ENCODE results near the gene CCDC92. TPM values are rescaled to one million over a fixed set of nuclear protein-coding genes. Genes with fewer than 3 reads are reported as not detected.

CCDC92 gene
- total RNA-seq, 1 experiment from 2014 or later, result 32.3 TPM

DNA sequence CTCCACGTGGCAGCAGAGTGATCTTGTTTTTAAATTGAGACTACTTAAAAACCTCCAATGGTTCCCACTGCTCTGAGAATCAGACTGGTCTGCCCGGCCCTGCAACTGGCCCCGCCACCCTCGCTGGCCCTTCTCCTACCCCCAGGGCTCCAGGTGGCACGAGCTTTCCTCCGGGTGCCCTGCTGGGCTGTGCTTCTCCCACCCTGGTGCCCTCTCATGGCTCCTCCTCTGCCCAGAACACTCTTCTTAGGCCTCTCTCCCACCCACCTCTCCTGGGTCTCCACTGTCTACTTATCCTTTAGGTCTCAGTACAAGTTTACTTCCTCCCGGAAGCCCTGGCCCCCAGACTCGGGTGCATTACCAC is 26.5 kb downstream of the CCDC92 start:
- ChIA-PET POLR2A (no interaction called here), CTCF (interaction anchor here (1.2 kb wide), 1 partner anchor 40 kb away, joined by 3 read pairs; no protein-coding TSS in a partner anchor)
- Mint-ChIP-seq H3K27ac (ENCODE audit: low read depth, unreplicated experiment) (no peak overlapping the region), H3K4me3 (ENCODE audit: unreplicated experiment) (no peak overlapping the region), H3K9me3 (ENCODE audit: unreplicated experiment) (no peaks in the 10 kb centered on the region), H3K36me3 (ENCODE audit: insufficient read depth, unreplicated experiment) (no peaks in the 10 kb centered on the region), H3K4me1 (ENCODE audit: insufficient read depth, unreplicated experiment) (peaks cover 6% of the 10 kb centered on the region), H3K27me3 (ENCODE audit: insufficient read depth, unreplicated experiment) (no peaks in the 10 kb centered on the region)
- no TSS peak for BruUV-seq (replicated peaks)
- no peak for DNase-seq (ENCODE audit: unreplicated experiment)
- TF ChIP-seq, protein P1, sequence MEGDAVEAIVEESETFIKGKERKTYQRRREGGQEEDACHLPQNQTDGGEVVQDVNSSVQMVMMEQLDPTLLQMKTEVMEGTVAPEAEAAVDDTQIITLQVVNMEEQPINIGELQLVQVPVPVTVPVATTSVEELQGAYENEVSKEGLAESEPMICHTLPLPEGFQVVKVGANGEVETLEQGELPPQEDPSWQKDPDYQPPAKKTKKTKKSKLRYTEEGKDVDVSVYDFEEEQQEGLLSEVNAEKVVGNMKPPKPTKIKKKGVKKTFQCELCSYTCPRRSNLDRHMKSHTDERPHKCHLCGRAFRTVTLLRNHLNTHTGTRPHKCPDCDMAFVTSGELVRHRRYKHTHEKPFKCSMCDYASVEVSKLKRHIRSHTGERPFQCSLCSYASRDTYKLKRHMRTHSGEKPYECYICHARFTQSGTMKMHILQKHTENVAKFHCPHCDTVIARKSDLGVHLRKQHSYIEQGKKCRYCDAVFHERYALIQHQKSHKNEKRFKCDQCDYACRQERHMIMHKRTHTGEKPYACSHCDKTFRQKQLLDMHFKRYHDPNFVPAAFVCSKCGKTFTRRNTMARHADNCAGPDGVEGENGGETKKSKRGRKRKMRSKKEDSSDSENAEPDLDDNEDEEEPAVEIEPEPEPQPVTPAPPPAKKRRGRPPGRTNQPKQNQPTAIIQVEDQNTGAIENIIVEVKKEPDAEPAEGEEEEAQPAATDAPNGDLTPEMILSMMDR (IDR thresholded peaks at IDR 0.05; ENCODE audit: unreplicated experiment), result no peak
- intact Hi-C loops (cut with micrococcal nuclease), result no loop called here

DNA sequence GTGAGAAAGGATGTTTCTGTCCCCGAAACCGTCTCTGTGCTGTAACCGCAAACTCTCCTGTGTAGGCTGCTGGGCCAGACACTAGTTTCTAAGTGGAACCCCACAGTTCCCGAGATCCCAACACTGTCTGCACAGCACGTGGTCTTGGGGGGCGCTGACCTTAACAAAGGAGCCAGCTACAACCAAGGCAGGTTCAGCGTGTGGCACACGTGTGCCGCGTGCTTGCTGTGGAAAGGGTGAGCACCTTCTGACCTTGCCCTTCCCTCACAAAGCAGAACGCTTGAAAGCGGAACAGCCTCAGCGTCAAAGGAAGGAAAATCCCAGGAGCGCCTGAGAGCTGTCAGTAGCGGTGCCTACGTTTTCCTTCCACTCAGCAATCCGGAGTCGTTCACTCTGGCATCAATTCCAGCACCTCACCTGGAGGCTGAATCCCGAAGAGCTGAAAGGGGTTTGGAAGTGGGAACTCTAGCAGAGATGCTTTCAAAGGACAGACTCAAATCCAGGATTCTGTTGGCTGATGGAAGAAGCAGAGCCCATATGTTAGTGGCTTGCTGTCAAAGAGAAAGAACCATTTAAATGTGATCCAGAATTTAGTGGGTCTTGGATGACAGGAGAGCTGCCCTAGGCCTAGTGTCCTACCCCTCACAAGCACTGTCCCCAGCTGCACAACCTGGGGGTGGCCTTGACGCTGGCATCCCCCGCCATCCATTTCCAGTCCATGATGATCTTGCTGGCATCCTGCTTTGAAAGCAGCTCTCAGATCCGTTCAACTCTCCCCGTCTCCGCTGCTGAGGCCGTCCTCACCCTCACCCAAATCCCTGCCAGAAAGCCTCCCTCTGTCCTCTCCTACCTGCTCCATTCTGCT is 27.1 kb downstream of the CCDC92 start:
- intact Hi-C loops (cut with micrococcal nuclease), result no loop called here
- Mint-ChIP-seq H3K27ac (ENCODE audit: low read depth, unreplicated experiment) (no peak overlapping the region), H3K4me3 (ENCODE audit: unreplicated experiment) (no peak overlapping the region), H3K36me3 (ENCODE audit: insufficient read depth, unreplicated experiment) (no peaks in the 10 kb centered on the region), H3K27me3 (ENCODE audit: insufficient read depth, unreplicated experiment) (no peaks in the 10 kb centered on the region), H3K9me3 (ENCODE audit: unreplicated experiment) (no peaks in the 10 kb centered on the region), H3K4me1 (ENCODE audit: insufficient read depth, unreplicated experiment) (peaks cover 6% of the 10 kb centered on the region)
- BruUV-seq (replicated peaks), result no TSS peak
- TF ChIP-seq, protein P1 (IDR thresholded peaks at IDR 0.05; ENCODE audit: unreplicated experiment), result no peak
- no peak for DNase-seq (ENCODE audit: unreplicated experiment)
- CTCF ChIA-PET, result interaction anchor here (1.2 kb wide), 1 partner anchor 40 kb away, joined by 3 read pairs; no protein-coding TSS in a partner anchor
- POLR2A ChIA-PET, result no interaction called here

DNA sequence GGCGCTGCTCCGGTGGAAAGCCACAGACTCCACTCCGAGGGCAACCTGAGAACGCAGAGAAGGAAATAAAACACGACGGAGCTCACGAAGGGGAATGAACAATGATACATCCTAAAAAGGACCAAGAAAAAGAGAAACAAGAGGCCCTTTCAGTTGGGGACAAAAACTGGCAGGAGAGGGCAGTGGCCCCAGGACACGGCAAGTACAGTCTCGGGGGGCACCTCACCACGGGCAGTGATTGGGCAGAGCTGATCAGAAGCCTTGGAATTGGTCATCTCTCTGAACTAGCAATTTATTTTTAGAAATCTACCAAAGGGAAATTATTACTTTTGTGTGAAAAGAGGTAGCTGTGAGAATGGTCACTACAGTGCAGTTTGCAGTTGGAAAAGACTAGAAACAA is 27.9 kb downstream of the CCDC92 start:
- CTCF ChIA-PET, result interaction anchor here (1.2 kb wide), 1 partner anchor 39 kb away, joined by 3 read pairs; no protein-coding TSS in a partner anchor
- no peak overlapping the region for H3K4me3 Mint-ChIP-seq (ENCODE audit: unreplicated experiment)
- intact Hi-C loops (cut with micrococcal nuclease), result no loop called here
- no peaks in the 10 kb centered on the region for H3K36me3 Mint-ChIP-seq (ENCODE audit: insufficient read depth, unreplicated experiment)
- POLR2A ChIA-PET, result no interaction called here
- no TSS peak for BruUV-seq (replicated peaks)
- TF ChIP-seq, protein P1 (IDR thresholded peaks at IDR 0.05; ENCODE audit: unreplicated experiment), result no peak
- no peaks in the 10 kb centered on the region for H3K27me3 Mint-ChIP-seq (ENCODE audit: insufficient read depth, unreplicated experiment)
- DNase-seq (ENCODE audit: unreplicated experiment), result no peak
- no peak overlapping the region for H3K27ac Mint-ChIP-seq (ENCODE audit: low read depth, unreplicated experiment)
- H3K9me3 Mint-ChIP-seq (ENCODE audit: unreplicated experiment), result no peaks in the 10 kb centered on the region
- H3K4me1 Mint-ChIP-seq (ENCODE audit: insufficient read depth, unreplicated experiment), result peaks cover 6% of the 10 kb centered on the region

DNA sequence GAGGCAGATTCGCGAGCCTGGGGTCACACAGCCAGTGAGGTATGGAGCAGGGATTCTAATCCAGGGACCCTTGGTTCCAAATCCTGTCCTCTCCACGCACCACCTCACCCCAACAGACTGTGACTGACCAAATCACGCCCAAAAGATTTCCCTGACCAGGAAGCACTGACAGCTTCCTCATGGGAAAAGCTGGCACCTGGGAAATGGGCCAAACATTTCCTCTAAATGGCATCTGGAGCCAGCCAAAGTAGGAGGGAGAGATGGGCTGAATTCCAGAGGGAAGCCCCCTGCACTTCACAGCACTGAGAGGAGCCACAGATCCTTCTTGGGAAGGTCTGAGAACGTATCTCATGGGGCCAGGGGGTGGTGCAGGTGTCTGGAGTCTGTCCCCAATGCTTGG is 28.8 kb downstream of the CCDC92 start:
- Mint-ChIP-seq H3K4me1 (ENCODE audit: insufficient read depth, unreplicated experiment) (peaks cover 6% of the 10 kb centered on the region), H3K27ac (ENCODE audit: low read depth, unreplicated experiment) (no peak overlapping the region), H3K4me3 (ENCODE audit: unreplicated experiment) (no peak overlapping the region), H3K27me3 (ENCODE audit: insufficient read depth, unreplicated experiment) (no peaks in the 10 kb centered on the region), H3K9me3 (ENCODE audit: unreplicated experiment) (no peaks in the 10 kb centered on the region), H3K36me3 (ENCODE audit: insufficient read depth, unreplicated experiment) (no peaks in the 10 kb centered on the region)
- TF ChIP-seq, protein P1 (IDR thresholded peaks at IDR 0.05; ENCODE audit: unreplicated experiment), result no peak
- ChIA-PET POLR2A (interaction anchor here (0.8 kb wide), 1 partner anchor 13 kb away, joined by 5 read pairs; no protein-coding TSS in a partner anchor), CTCF (interaction anchor here (0.6 kb wide), 1 partner anchor 824 kb away, joined by 3 read pairs; no protein-coding TSS in a partner anchor)
- DNase-seq (ENCODE audit: unreplicated experiment), result no peak
- intact Hi-C loops (cut with micrococcal nuclease), result no loop called here
- BruUV-seq (replicated peaks), result no TSS peak

Measured in MCF 10A (cell line).